Activated naive CD8-positive, alpha-beta T cell (primary cell): ENCODE data around the gene ZNF385B.

Source experiments
- H3K27ac Mint-ChIP-seq: one replicate; pipeline ENCODE4 v1.8.0; 2021; ENCODE audit warnings: mixed read lengths
- H3K27me3 Mint-ChIP-seq: one replicate; pipeline ENCODE4 v1.8.0; 2021; ENCODE audit warnings: mixed read lengths
- H3K36me3 Mint-ChIP-seq: one replicate; pipeline ENCODE4 v1.8.0; 2021; ENCODE audit warnings: mixed read lengths
- H3K4me1 Mint-ChIP-seq: one replicate; pipeline ENCODE4 v1.8.0; 2021; ENCODE audit warnings: low read depth, mixed read lengths
- H3K4me3 Mint-ChIP-seq: one replicate; pipeline ENCODE4 v1.8.0; 2021; ENCODE audit warnings: mild to moderate bottlenecking, mixed read lengths
- H3K9me3 Mint-ChIP-seq: one replicate; pipeline ENCODE4 v1.8.0; 2021; ENCODE audit warnings: low read depth, mixed read lengths

ZNF385B gene

GRCh38 chr2:179553382-179553781 is 308.0 kb downstream of the ZNF385B start:
- Mint-ChIP-seq H3K36me3 (no peaks in the 10 kb centered on the region), H3K9me3 (no peaks in the 10 kb centered on the region), H3K4me1 (no peaks in the 10 kb centered on the region), H3K27ac (no peak overlapping the region), H3K4me3 (no peak overlapping the region), H3K27me3 (no peaks in the 10 kb centered on the region)

GRCh38 chr2:179551539-179552045 is 309.8 kb downstream of the ZNF385B start:
- Mint-ChIP-seq H3K4me1 (no peaks in the 10 kb centered on the region), H3K4me3 (no peak overlapping the region), H3K27ac (no peak overlapping the region), H3K27me3 (no peaks in the 10 kb centered on the region), H3K36me3 (no peaks in the 10 kb centered on the region), H3K9me3 (no peaks in the 10 kb centered on the region)

- H3K27me3 Mint-ChIP-seq = no peaks in the 10 kb centered on the region
- no peak overlapping the region for H3K4me3 Mint-ChIP-seq
- H3K9me3 Mint-ChIP-seq = no peaks in the 10 kb centered on the region
- H3K4me1 Mint-ChIP-seq = no peaks in the 10 kb centered on the region
- no peaks in the 10 kb centered on the region for H3K36me3 Mint-ChIP-seq
- H3K27ac Mint-ChIP-seq = no peak overlapping the region
These were observed 310.6 kb downstream of the ZNF385B start for GRCh38 chr2:179550849-179551248.

- no peaks in the 10 kb centered on the region for H3K27me3 Mint-ChIP-seq
- H3K36me3 Mint-ChIP-seq = no peaks in the 10 kb centered on the region
- no peak overlapping the region for H3K27ac Mint-ChIP-seq
- no peaks in the 10 kb centered on the region for H3K4me1 Mint-ChIP-seq
- H3K4me3 Mint-ChIP-seq = no peak overlapping the region
- H3K9me3 Mint-ChIP-seq = no peaks in the 10 kb centered on the region
These were observed 311.2 kb downstream of the ZNF385B start for GRCh38 chr2:179550214-179550613.

- no peaks in the 10 kb centered on the region for H3K4me1 Mint-ChIP-seq
- no peak overlapping the region for H3K27ac Mint-ChIP-seq
- H3K27me3 Mint-ChIP-seq = peaks cover 2% of the 10 kb centered on the region
- H3K9me3 Mint-ChIP-seq = no peaks in the 10 kb centered on the region
- no peaks in the 10 kb centered on the region for H3K36me3 Mint-ChIP-seq
- H3K4me3 Mint-ChIP-seq = no peak overlapping the region
These were observed 314.8 kb downstream of the ZNF385B start for GRCh38 chr2:179546656-179547055.

- no peaks in the 10 kb centered on the region for H3K9me3 Mint-ChIP-seq
- H3K27ac Mint-ChIP-seq = no peak overlapping the region
- H3K36me3 Mint-ChIP-seq = no peaks in the 10 kb centered on the region
- H3K4me1 Mint-ChIP-seq = no peaks in the 10 kb centered on the region
- H3K27me3 Mint-ChIP-seq = peaks cover 2% of the 10 kb centered on the region
- no peak overlapping the region for H3K4me3 Mint-ChIP-seq
These were observed 316.4 kb downstream of the ZNF385B start for GRCh38 chr2:179545024-179545423.

- Mint-ChIP-seq H3K27me3 (peaks cover 2% of the 10 kb centered on the region), H3K27ac (no peak overlapping the region), H3K4me3 (no peak overlapping the region), H3K36me3 (no peaks in the 10 kb centered on the region), H3K9me3 (peaks cover 4% of the 10 kb centered on the region), H3K4me1 (no peaks in the 10 kb centered on the region)
These were observed 318.0 kb downstream of the ZNF385B start for GRCh38 chr2:179543361-179543901.

GRCh38 chr2:179541586-179541985 is 319.8 kb downstream of the ZNF385B start:
- Mint-ChIP-seq H3K36me3 (no peaks in the 10 kb centered on the region), H3K4me1 (no peaks in the 10 kb centered on the region), H3K4me3 (no peak overlapping the region), H3K9me3 (peaks cover 8% of the 10 kb centered on the region), H3K27ac (no peak overlapping the region), H3K27me3 (peaks cover 3% of the 10 kb centered on the region)

GRCh38 chr2:179539124-179539511 is 322.3 kb downstream of the ZNF385B start:
- Mint-ChIP-seq H3K27ac (no peak overlapping the region), H3K36me3 (no peaks in the 10 kb centered on the region), H3K4me3 (no peak overlapping the region), H3K9me3 (peaks cover 8% of the 10 kb centered on the region), H3K27me3 (peaks cover 3% of the 10 kb centered on the region), H3K4me1 (no peaks in the 10 kb centered on the region)

- peaks cover 8% of the 10 kb centered on the region for H3K9me3 Mint-ChIP-seq
- H3K27ac Mint-ChIP-seq = no peak overlapping the region
- no peaks in the 10 kb centered on the region for H3K4me1 Mint-ChIP-seq
- H3K27me3 Mint-ChIP-seq = peaks cover 3% of the 10 kb centered on the region
- no peaks in the 10 kb centered on the region for H3K36me3 Mint-ChIP-seq
- H3K4me3 Mint-ChIP-seq = no peak overlapping the region
These were observed 322.8 kb downstream of the ZNF385B start for GRCh38 chr2:179538406-179539123.

- H3K27ac Mint-ChIP-seq = no peak overlapping the region
- peaks cover 1% of the 10 kb centered on the region for H3K27me3 Mint-ChIP-seq
- H3K9me3 Mint-ChIP-seq = peaks cover 8% of the 10 kb centered on the region
- no peaks in the 10 kb centered on the region for H3K36me3 Mint-ChIP-seq
- H3K4me3 Mint-ChIP-seq = no peak overlapping the region
- H3K4me1 Mint-ChIP-seq = no peaks in the 10 kb centered on the region
These were observed 325.2 kb downstream of the ZNF385B start for GRCh38 chr2:179536185-179536584.

GRCh38 chr2:179533875-179534274 is 327.5 kb downstream of the ZNF385B start:
- no peak overlapping the region for H3K4me3 Mint-ChIP-seq
- peaks cover 1% of the 10 kb centered on the region for H3K27me3 Mint-ChIP-seq
- H3K27ac Mint-ChIP-seq = no peak overlapping the region
- no peaks in the 10 kb centered on the region for H3K36me3 Mint-ChIP-seq
- peaks cover 4% of the 10 kb centered on the region for H3K9me3 Mint-ChIP-seq
- no peaks in the 10 kb centered on the region for H3K4me1 Mint-ChIP-seq

GRCh38 chr2:179532863-179533278 is 328.5 kb downstream of the ZNF385B start:
- Mint-ChIP-seq H3K27me3 (peaks cover 1% of the 10 kb centered on the region), H3K36me3 (no peaks in the 10 kb centered on the region), H3K9me3 (peaks cover 4% of the 10 kb centered on the region), H3K4me3 (no peak overlapping the region), H3K4me1 (no peaks in the 10 kb centered on the region), H3K27ac (no peak overlapping the region)

GRCh38 chr2:179528576-179529069 is 332.8 kb downstream of the ZNF385B start:
- no peaks in the 10 kb centered on the region for H3K9me3 Mint-ChIP-seq
- H3K4me3 Mint-ChIP-seq = no peak overlapping the region
- H3K4me1 Mint-ChIP-seq = no peaks in the 10 kb centered on the region
- no peaks in the 10 kb centered on the region for H3K27me3 Mint-ChIP-seq
- H3K27ac Mint-ChIP-seq = no peak overlapping the region
- H3K36me3 Mint-ChIP-seq = no peaks in the 10 kb centered on the region

- no peaks in the 10 kb centered on the region for H3K27me3 Mint-ChIP-seq
- H3K9me3 Mint-ChIP-seq = no peaks in the 10 kb centered on the region
- H3K36me3 Mint-ChIP-seq = no peaks in the 10 kb centered on the region
- no peak overlapping the region for H3K4me3 Mint-ChIP-seq
- no peaks in the 10 kb centered on the region for H3K4me1 Mint-ChIP-seq
- no peak overlapping the region for H3K27ac Mint-ChIP-seq
These were observed 336.1 kb downstream of the ZNF385B start for GRCh38 chr2:179525340-179525739.
